ENCODE results near the gene UMAD1. TPM values are rescaled to one million over a fixed set of nuclear protein-coding genes. Genes with fewer than 3 reads are reported as not detected.
"Not testable (repeated sequence)": the region's sequence is repeated elsewhere in the genome, so short reads cannot be mapped to it uniquely, and the experiment has no call there.

Gene UMAD1
- total RNA-seq, 1 donor from 2014 or later, result 13.6 TPM

GRCh38 chr7:7820939-7821338 is 180.4 kb downstream of the UMAD1 start:
- intact Hi-C loops (cut with micrococcal nuclease), result no loop called here

- intact Hi-C loops (cut with micrococcal nuclease), result no loop called here
Observed at GRCh38 chr7:7821517-7821916, 181.0 kb downstream of the UMAD1 start.

GRCh38 chr7:7825294-7825693 is 184.7 kb downstream of the UMAD1 start:
- intact Hi-C loops (cut with micrococcal nuclease), result not testable (repeated sequence)

- intact Hi-C loops (cut with micrococcal nuclease), result no loop called here
Observed at GRCh38 chr7:7829667-7830066, 189.1 kb downstream of the UMAD1 start.

GRCh38 chr7:7830122-7830878 is 189.7 kb downstream of the UMAD1 start:
- intact Hi-C loops (cut with micrococcal nuclease), result no loop called here

GRCh38 chr7:7832518-7832917 is 192.0 kb downstream of the UMAD1 start:
- intact Hi-C loops (cut with micrococcal nuclease), result no loop called here

GRCh38 chr7:7834761-7835160 is 194.2 kb downstream of the UMAD1 start:
- intact Hi-C loops (cut with micrococcal nuclease), result no loop called here

GRCh38 chr7:7841027-7841426 is 200.5 kb downstream of the UMAD1 start:
- intact Hi-C loops (cut with micrococcal nuclease), result no loop called here

GRCh38 chr7:7843240-7843639 is 202.7 kb downstream of the UMAD1 start:
- intact Hi-C loops (cut with micrococcal nuclease), result no loop called here

- intact Hi-C loops (cut with micrococcal nuclease), result no loop called here
Observed at GRCh38 chr7:7843972-7844371, 203.4 kb downstream of the UMAD1 start.

GRCh38 chr7:7848246-7848645 is 207.7 kb downstream of the UMAD1 start:
- intact Hi-C loops (cut with micrococcal nuclease), result no loop called here

GRCh38 chr7:7848892-7849291 is 208.3 kb downstream of the UMAD1 start:
- intact Hi-C loops (cut with micrococcal nuclease), result no loop called here

GRCh38 chr7:7850150-7850549 is 209.6 kb downstream of the UMAD1 start:
- intact Hi-C loops (cut with micrococcal nuclease), result loop anchor here (5.0 kb wide), 1 partner anchor 72 kb away; no protein-coding TSS in a partner anchor

GRCh38 chr7:7851381-7851780 is 210.8 kb downstream of the UMAD1 start:
- intact Hi-C loops (cut with micrococcal nuclease), result loop anchor here (5.0 kb wide), 1 partner anchor 71 kb away; no protein-coding TSS in a partner anchor

- intact Hi-C loops (cut with micrococcal nuclease), result loop anchor here (5.0 kb wide), 1 partner anchor 70 kb away; no protein-coding TSS in a partner anchor
Observed at GRCh38 chr7:7851991-7852390, 211.4 kb downstream of the UMAD1 start.

- intact Hi-C loops (cut with micrococcal nuclease), result no loop called here
Observed at GRCh38 chr7:7857143-7857583, 216.6 kb downstream of the UMAD1 start.

- intact Hi-C loops (cut with micrococcal nuclease), result no loop called here
Observed at GRCh38 chr7:7858559-7858958, 218.0 kb downstream of the UMAD1 start.

GRCh38 chr7:7859411-7859810 is 218.9 kb downstream of the UMAD1 start:
- intact Hi-C loops (cut with micrococcal nuclease), result no loop called here

GRCh38 chr7:7861211-7861633 is 220.7 kb downstream of the UMAD1 start:
- intact Hi-C loops (cut with micrococcal nuclease), result no loop called here

- intact Hi-C loops (cut with micrococcal nuclease), result no loop called here
Observed at GRCh38 chr7:7862393-7862792, 221.8 kb downstream of the UMAD1 start.

GRCh38 chr7:7867846-7868571 is 227.5 kb downstream of the UMAD1 start:
- intact Hi-C loops (cut with micrococcal nuclease), result loop anchor here (5.0 kb wide), 1 partner anchor 169 kb away; no protein-coding TSS in a partner anchor

- intact Hi-C loops (cut with micrococcal nuclease), result loop anchor here (5.0 kb wide), 1 partner anchor 169 kb away; no protein-coding TSS in a partner anchor
Observed at GRCh38 chr7:7868572-7868899, 228.0 kb downstream of the UMAD1 start.

All from T-helper 1 cell treated with Interleukin-12 subunit alpha and Interleukin-12 subunit beta and Interleukin-4 antibody, amounts not matched to agents 30 ng/mL and 1 ng/mL, for 36 hours (primary cell).